Type B pancreatic cell (in vitro differentiated cells): ENCODE measurements around the gene ACTN4. TPM values are rescaled to one million over a fixed set of nuclear protein-coding genes. Genes with fewer than 3 reads are reported as not detected.

Experiments used
- DNase-seq: peaks from one replicate; pipeline ENCODE4 v3.0.0; 2021; ENCODE audit warnings: mixed read lengths; ENCODE audit not compliant: unreplicated experiment; ENCODE audit errors: extremely low spot score
- H3K27ac Mint-ChIP-seq: 2 replicates; pipeline ENCODE4 v1.8.0; 2021; ENCODE audit warnings: mild to moderate bottlenecking, mixed read lengths
- H3K27me3 Mint-ChIP-seq: 2 replicates; pipeline ENCODE4 v1.8.0; 2021; ENCODE audit warnings: mixed read lengths
- H3K36me3 Mint-ChIP-seq: 2 replicates; pipeline ENCODE4 v1.8.0; 2021; ENCODE audit warnings: mixed read lengths
- H3K4me1 Mint-ChIP-seq: one replicate; pipeline ENCODE4 v1.8.0; 2021; ENCODE audit warnings: mixed read lengths; ENCODE audit not compliant: unreplicated experiment
- H3K4me3 Mint-ChIP-seq: 2 replicates; pipeline ENCODE4 v1.8.0; 2021; ENCODE audit warnings: mild to moderate bottlenecking, mixed read lengths
- H3K9me3 Mint-ChIP-seq: 2 replicates; pipeline ENCODE4 v1.8.0; 2021; ENCODE audit warnings: mixed read lengths
- total RNA-seq: library from RNA; stranded (reverse); gene quantifications from 2 replicates; pipeline ENCODE4 v1.2.1, GENCODE V29; 2021; ENCODE audit warnings: low replicate concordance
- TF ChIP-seq, protein P1 (sequence below): fragments of 200-600 bp; sonication (generic); conservative IDR thresholded peaks from 2 replicates; pipeline ENCODE4 v1.5.0; 2021; ENCODE audit warnings: antibody characterized with exemption, mild to moderate bottlenecking

The ACTN4 gene
- total RNA-seq, 1 donor from 2014 or later, result 475 TPM

DNA sequence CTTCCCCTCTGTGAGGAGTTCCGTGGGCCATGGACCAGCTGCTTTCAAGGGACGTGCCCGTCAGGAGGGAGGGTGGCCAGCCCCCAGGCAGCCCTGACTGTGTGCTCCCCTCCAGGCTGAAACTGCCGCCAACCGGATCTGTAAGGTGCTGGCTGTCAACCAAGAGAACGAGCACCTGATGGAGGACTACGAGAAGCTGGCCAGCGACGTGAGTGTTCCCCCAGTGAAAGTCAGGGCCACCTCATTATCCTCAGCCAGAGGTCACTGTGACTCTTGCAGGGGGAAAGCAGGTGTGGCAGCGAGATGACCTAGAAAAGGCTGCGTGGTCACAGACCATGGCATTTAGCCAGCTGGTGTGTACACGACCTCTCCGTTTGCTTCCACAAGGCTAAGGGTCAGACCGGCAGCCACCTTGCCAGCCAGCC lies 66.9 kb downstream of the ACTN4 start:
- Mint-ChIP-seq H3K27me3 (no peaks in the 10 kb centered on the region), H3K36me3 (peaks cover 15% of the 10 kb centered on the region), H3K27ac (no peak overlapping the region), H3K9me3 (no peaks in the 10 kb centered on the region), H3K4me3 (no peak overlapping the region), H3K4me1 (no peaks in the 10 kb centered on the region)
- TF ChIP-seq, protein P1, sequence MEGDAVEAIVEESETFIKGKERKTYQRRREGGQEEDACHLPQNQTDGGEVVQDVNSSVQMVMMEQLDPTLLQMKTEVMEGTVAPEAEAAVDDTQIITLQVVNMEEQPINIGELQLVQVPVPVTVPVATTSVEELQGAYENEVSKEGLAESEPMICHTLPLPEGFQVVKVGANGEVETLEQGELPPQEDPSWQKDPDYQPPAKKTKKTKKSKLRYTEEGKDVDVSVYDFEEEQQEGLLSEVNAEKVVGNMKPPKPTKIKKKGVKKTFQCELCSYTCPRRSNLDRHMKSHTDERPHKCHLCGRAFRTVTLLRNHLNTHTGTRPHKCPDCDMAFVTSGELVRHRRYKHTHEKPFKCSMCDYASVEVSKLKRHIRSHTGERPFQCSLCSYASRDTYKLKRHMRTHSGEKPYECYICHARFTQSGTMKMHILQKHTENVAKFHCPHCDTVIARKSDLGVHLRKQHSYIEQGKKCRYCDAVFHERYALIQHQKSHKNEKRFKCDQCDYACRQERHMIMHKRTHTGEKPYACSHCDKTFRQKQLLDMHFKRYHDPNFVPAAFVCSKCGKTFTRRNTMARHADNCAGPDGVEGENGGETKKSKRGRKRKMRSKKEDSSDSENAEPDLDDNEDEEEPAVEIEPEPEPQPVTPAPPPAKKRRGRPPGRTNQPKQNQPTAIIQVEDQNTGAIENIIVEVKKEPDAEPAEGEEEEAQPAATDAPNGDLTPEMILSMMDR, result no peak
- DNase-seq, result no peak

DNA sequence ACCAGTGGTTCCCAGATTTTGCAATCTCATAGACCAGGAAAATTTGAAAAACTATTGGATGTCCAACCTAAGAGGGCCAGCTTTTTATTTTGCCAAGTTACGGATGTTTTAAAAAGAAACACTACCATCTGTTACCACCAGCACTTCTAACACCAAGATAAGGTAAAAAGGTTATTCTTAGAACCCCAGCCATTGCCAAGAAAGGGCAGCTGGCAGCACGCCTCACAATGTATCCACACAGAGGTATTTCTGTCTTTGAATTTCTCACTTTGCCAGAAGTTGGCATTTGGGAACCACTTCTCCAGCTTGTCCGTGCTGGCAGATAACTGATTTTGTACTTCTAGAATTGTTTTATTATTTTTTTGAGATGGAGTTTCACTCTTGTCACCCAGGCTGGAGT lies 68.1 kb downstream of the ACTN4 start:
- peaks cover 11% of the 10 kb centered on the region for H3K36me3 Mint-ChIP-seq
- no peak overlapping the region for H3K4me3 Mint-ChIP-seq
- no peaks in the 10 kb centered on the region for H3K9me3 Mint-ChIP-seq
- H3K4me1 Mint-ChIP-seq, result no peaks in the 10 kb centered on the region
- H3K27ac Mint-ChIP-seq, result no peak overlapping the region
- TF ChIP-seq, protein P1, result no peak
- no peak for DNase-seq
- no peaks in the 10 kb centered on the region for H3K27me3 Mint-ChIP-seq

DNA sequence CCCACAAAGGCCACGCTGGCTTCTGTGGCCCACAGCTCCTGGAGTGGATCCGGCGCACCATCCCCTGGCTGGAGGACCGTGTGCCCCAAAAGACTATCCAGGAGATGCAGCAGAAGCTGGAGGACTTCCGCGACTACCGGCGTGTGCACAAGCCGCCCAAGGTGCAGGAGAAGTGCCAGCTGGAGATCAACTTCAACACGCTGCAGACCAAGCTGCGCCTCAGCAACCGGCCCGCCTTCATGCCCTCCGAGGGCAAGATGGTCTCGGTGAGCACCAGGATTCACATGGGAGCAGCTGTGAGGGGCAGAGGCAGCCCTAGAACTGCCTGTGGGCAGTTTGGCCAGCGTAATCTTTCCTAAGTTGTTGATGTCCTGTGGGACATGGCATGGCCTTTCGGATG lies 69.6 kb downstream of the ACTN4 start:
- H3K27ac Mint-ChIP-seq, result no peak overlapping the region
- no peaks in the 10 kb centered on the region for H3K9me3 Mint-ChIP-seq
- no peak overlapping the region for H3K4me3 Mint-ChIP-seq
- no peaks in the 10 kb centered on the region for H3K27me3 Mint-ChIP-seq
- H3K4me1 Mint-ChIP-seq, result no peaks in the 10 kb centered on the region
- DNase-seq, result no peak
- peaks cover 4% of the 10 kb centered on the region for H3K36me3 Mint-ChIP-seq
- TF ChIP-seq, protein P1, result no peak

DNA sequence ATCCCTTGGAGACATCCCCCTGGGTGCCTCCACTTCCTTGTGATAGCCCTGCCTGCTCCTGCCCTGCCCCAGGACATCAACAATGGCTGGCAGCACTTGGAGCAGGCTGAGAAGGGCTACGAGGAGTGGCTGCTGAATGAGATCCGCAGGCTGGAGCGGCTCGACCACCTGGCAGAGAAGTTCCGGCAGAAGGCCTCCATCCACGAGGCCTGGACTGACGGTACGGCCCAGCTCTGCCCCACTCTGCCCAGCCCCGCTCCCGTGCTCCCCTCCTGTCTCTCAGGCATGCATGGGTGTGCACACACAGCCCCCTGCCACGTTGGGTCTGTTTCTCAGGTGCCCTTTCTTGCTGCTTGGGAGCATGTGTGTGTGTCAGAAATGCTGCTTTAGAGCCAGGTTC lies 70.4 kb downstream of the ACTN4 start:
- DNase-seq, result no peak
- TF ChIP-seq, protein P1, result no peak
- no peaks in the 10 kb centered on the region for H3K27me3 Mint-ChIP-seq
- no peaks in the 10 kb centered on the region for H3K9me3 Mint-ChIP-seq
- H3K36me3 Mint-ChIP-seq, result peaks cover 4% of the 10 kb centered on the region
- no peak overlapping the region for H3K4me3 Mint-ChIP-seq
- no peaks in the 10 kb centered on the region for H3K4me1 Mint-ChIP-seq
- no peak overlapping the region for H3K27ac Mint-ChIP-seq

DNA sequence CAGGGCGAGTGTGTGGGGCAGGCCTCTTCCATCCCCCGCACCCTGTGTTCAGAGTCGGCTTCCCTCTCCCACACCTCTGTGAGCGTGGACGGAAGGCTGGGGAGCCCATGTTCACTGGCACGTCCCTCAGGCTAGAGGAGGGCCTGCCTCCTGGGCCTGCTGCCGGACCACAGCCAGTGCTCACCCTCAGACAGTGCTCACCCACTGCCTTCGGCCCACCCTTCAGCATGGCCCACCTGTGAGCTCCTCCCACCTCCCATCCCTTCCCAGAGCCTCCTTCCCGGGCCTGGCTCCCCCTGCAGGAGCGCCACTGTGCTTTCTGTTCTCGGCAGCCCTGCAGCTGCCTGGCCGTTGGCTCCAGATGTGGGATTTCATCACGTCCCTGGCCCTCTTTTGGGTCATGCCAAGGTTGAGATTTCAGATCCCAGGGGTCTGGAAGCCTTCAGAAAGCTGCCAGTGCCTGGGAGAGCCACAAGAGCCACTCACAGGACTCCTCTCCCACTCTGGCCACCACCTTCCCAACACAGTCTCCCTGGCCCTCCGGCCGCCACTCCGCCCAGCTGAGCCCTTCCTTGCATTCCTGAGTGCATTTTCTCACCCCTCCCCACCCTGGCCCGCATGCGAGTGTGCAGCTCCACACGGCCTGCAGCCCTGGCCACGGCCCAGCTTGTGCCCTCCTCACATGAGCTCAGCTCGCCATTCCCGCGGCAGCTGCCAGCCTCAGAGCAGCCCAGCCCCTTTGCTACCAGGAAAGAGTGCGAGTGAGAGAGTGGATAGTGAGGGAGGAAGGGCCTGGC lies 71.5 kb downstream of the ACTN4 start:
- TF ChIP-seq, protein P1, result peak; percentile 53
- no peaks in the 10 kb centered on the region for H3K27me3 Mint-ChIP-seq
- H3K4me1 Mint-ChIP-seq, result no peaks in the 10 kb centered on the region
- H3K4me3 Mint-ChIP-seq, result no peak overlapping the region
- H3K27ac Mint-ChIP-seq, result peak overlapping the region; percentile 75
- DNase-seq, result no peak
- no peaks in the 10 kb centered on the region for H3K9me3 Mint-ChIP-seq
- no peaks in the 10 kb centered on the region for H3K36me3 Mint-ChIP-seq
